GM23248 (cell line): ENCODE data around the gene LRPAP1. TPM values are rescaled to one million over a fixed set of nuclear protein-coding genes. Genes with fewer than 3 reads are reported as not detected.

ENCODE experiments used
- DNase-seq: peaks from one replicate; pipeline ENCODE4 v3.0.0-alpha.2; 2015
- H2AFZ ChIP-seq: fragments of 200-600 bp; sonication (generic); 2 replicates; pipeline ENCODE4 v1.6.1; 2016; ENCODE audit warnings: antibody characterized with exemption
- H3F3A ChIP-seq: fragments of 200-600 bp; sonication (generic); 2 replicates; pipeline ENCODE4 v1.6.1; 2016; ENCODE audit warnings: mild to moderate bottlenecking, antibody characterized with exemption, mixed run types; ENCODE audit not compliant: insufficient read depth
- H3K27ac ChIP-seq: fragments of 200-600 bp; sonication (generic); 2 replicates; pipeline ENCODE4 v1.5.1; 2016; ENCODE audit warnings: mild to moderate bottlenecking
- H3K27me3 ChIP-seq: fragments of 200-600 bp; sonication (generic); replicated peaks from 2 replicates; pipeline ENCODE4 v1.6.1; 2016; ENCODE audit warnings: mild to moderate bottlenecking; ENCODE audit not compliant: insufficient read depth
- H3K36me3 ChIP-seq: fragments of 200-600 bp; sonication (generic); 2 replicates; pipeline ENCODE4 v1.6.1; 2016; ENCODE audit warnings: low read depth, mild to moderate bottlenecking
- H3K4me1 ChIP-seq: fragments of 200-600 bp; sonication (generic); 2 replicates; pipeline ENCODE4 v1.6.1; 2016; ENCODE audit warnings: mild to moderate bottlenecking; ENCODE audit not compliant: insufficient read depth
- H3K4me2 ChIP-seq: fragments of 200-600 bp; sonication (generic); one replicate; pipeline ENCODE4 v1.6.1; 2016; ENCODE audit warnings: mild to moderate bottlenecking; ENCODE audit not compliant: unreplicated experiment
- H3K4me3 ChIP-seq: fragments of 200-600 bp; sonication (generic); 2 replicates; pipeline ENCODE4 v1.5.1; 2016; ENCODE audit warnings: mild to moderate bottlenecking
- H3K79me2 ChIP-seq: fragments of 200-600 bp; sonication (generic); 2 replicates; pipeline ENCODE4 v1.6.1; 2016; ENCODE audit warnings: mild to moderate bottlenecking; ENCODE audit not compliant: insufficient read depth
- H3K9ac ChIP-seq: fragments of 200-600 bp; sonication (generic); 2 replicates; pipeline ENCODE4 v1.6.1; 2016; ENCODE audit warnings: mild to moderate bottlenecking
- H3K9me2 ChIP-seq: fragments of 200-600 bp; sonication (generic); 2 replicates; pipeline ENCODE4 v1.6.1; 2016; ENCODE audit warnings: mixed run types, mild to moderate bottlenecking, moderate library complexity; ENCODE audit not compliant: insufficient read depth
- H3K9me3 ChIP-seq: fragments of 200-600 bp; sonication (generic); one replicate; pipeline ENCODE4 v1.6.1; 2017; ENCODE audit warnings: low read depth
- H4K20me1 ChIP-seq: fragments of 200-600 bp; sonication (generic); 2 replicates; pipeline ENCODE4 v1.6.0; 2016; ENCODE audit not compliant: insufficient read depth
- EZH2 ChIP-seq: fragments of 200-600 bp; sonication (generic); IDR thresholded peaks from 2 replicates; pipeline ENCODE4 v1.6.1; 2018; ENCODE audit warnings: antibody characterized with exemption, mild to moderate bottlenecking; ENCODE audit not compliant: insufficient read depth, poor library complexity, severe bottlenecking
- EZH2phosphoT487 ChIP-seq: fragments of 200-600 bp; sonication (generic); IDR thresholded peaks from 2 replicates; pipeline ENCODE4 v1.6.1; 2018; ENCODE audit warnings: antibody characterized with exemption, moderate library complexity, mild to moderate bottlenecking, low read depth; ENCODE audit not compliant: insufficient read depth
- WGBS, 2 experiments: methylation state at CpG; one replicate each; pipeline ENCODE4 v1.1.6; 2015 to 2017; ENCODE audit warnings: low lambda C conversion rate in 2 of 2, low coverage in 1 of 2; ENCODE audit errors: missing lambda C conversion rate in 2 of 2; 5-methylcytosine and 5-hydroxymethylcytosine counted together
- in situ Hi-C: fragments of 300-500 bp; cut with MboI; formaldehyde crosslinking; loops from 2 replicates; pipeline ENCODE4 v1.15.0; 2020
- polyA plus RNA-seq: library from polyadenylated mRNA; unstranded; fragments of >200 nt; fragmentation: Nextera tagmentation; extraction: Ambion mirVana; gene quantifications from 2 replicates; pipeline ENCODE4 v1.2.1, GENCODE V29; 2016
- total RNA-seq: library from RNA; depleted of rRNA; stranded (reverse); fragments of >200 nt; shearing (Covaris generic); gene quantifications from 2 replicates; pipeline ENCODE4 v1.2.3, GENCODE V29; 2014

The LRPAP1 gene
- total and polyA plus RNA-seq, 2 experiments from 2014 or later = 237 to 338 TPM

DNA sequence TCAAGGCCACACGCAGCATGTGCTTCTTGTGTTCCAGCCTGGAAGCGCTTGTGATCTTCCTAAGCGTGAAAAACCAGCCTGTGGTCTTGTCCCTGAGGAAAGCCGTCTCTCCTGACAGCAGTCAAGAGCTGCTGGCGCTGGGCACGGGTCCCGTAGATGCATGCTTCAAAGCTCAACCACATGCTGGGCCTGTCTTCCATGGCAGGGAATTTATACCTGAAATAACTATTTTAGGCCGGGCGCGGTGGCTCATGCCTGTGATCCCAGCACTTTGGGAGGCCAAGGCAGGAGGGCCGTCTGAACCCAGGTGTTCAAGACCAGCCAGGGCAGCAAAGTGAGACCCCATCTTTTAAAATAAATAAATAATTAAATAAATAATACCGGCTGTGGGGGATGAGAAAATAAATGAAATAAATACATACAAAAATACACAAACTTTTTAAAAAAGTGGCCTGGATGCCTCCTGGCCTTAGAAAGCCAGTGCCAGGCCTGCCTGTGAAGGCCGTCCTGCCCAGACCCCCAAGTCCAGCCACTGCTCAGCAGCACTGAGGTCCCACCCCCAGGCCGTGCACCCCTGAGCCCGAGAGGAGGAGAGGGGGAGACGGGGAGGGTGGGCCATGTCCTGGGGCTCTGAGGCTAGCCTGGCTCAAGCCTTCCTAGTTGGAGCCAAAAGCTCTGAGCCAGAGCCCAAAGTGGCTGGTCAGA is 10.4 kb downstream of the LRPAP1 start:
- Histone ChIP-seq H4K20me1 (no peaks in the 10 kb centered on the region), H3K4me3 (no peak overlapping the region), H3K9me2 (no peaks in the 10 kb centered on the region), H3K79me2 (0 out of 2 replicates have a peak, but pooled peaks cover 4% of the 10 kb centered on the region), H3K36me3 (no peaks in the 10 kb centered on the region), H3K9ac (no peak overlapping the region), H3K27ac (no peak overlapping the region), H3K9me3 (no peaks in the 10 kb centered on the region), H3K27me3 (no peaks in the 10 kb centered on the region), H3F3A (no peaks in the 10 kb centered on the region), H2AFZ (no peak overlapping the region), H3K4me2 (no peak overlapping the region), H3K4me1 (no peaks in the 10 kb centered on the region)
- TF ChIP-seq EZH2phosphoT487 (no peak), EZH2 (no peak)
- in situ Hi-C loops = no loop called here
- 96 to 98% methylated on average over 16 of the region's 16 CpGs for WGBS, 2 experiments
- DNase-seq = no peak

- no peak for DNase-seq
- in situ Hi-C loops = no loop called here
- H2AFZ ChIP-seq = no peak overlapping the region
Measured at GRCh38 chr4:3520796-3521600, 11.2 kb downstream of the LRPAP1 start.

GRCh38 chr4:3520276-3520675 is 11.9 kb downstream of the LRPAP1 start:
- Histone ChIP-seq H4K20me1 (no peaks in the 10 kb centered on the region), H3K4me1 (no peaks in the 10 kb centered on the region), H3K9me3 (no peaks in the 10 kb centered on the region), H3K9ac (no peak overlapping the region), H3K4me3 (no peak overlapping the region), H3K27ac (no peak overlapping the region), H3K36me3 (no peaks in the 10 kb centered on the region), H3K79me2 (no peaks in the 10 kb centered on the region), H3K4me2 (no peak overlapping the region), H3F3A (no peaks in the 10 kb centered on the region), H3K27me3 (no peaks in the 10 kb centered on the region), H3K9me2 (no peaks in the 10 kb centered on the region), H2AFZ (no peak overlapping the region)
- in situ Hi-C loops = no loop called here
- no peak for TF ChIP-seq EZH2
- TF ChIP-seq EZH2phosphoT487 = no peak
- 94 to 95% methylated on average over 11 of the region's 11 CpGs for WGBS, 2 experiments
- no peak for DNase-seq

More at GRCh38 chr4:3520796-3521600, 11.2 kb downstream of the LRPAP1 start:
- TF ChIP-seq EZH2phosphoT487 = no peak
- no peak for TF ChIP-seq EZH2
- WGBS, 2 experiments = 92 to 93% methylated on average over 29 of the region's 31 CpGs
- Histone ChIP-seq H3K9me3 (no peaks in the 10 kb centered on the region), H4K20me1 (no peaks in the 10 kb centered on the region), H3F3A (no peaks in the 10 kb centered on the region), H3K9me2 (no peaks in the 10 kb centered on the region), H3K9ac (no peak overlapping the region), H3K79me2 (no peaks in the 10 kb centered on the region), H3K36me3 (no peaks in the 10 kb centered on the region), H3K27me3 (no peaks in the 10 kb centered on the region), H3K4me2 (no peak overlapping the region), H3K4me3 (no peak overlapping the region), H3K27ac (no peak overlapping the region), H3K4me1 (no peaks in the 10 kb centered on the region)

- H2AFZ ChIP-seq = no peak overlapping the region
- no peak overlapping the region for H3K27ac ChIP-seq
- no peak overlapping the region for H3K4me2 ChIP-seq
- no peak overlapping the region for H3K4me3 ChIP-seq
- H3K4me1 ChIP-seq = no peaks in the 10 kb centered on the region
- no peaks in the 10 kb centered on the region for H4K20me1 ChIP-seq
- 88 to 89% methylated on average over 23 of the region's 23 CpGs for WGBS, 2 experiments
- no peaks in the 10 kb centered on the region for H3K9me3 ChIP-seq
- no peaks in the 10 kb centered on the region for H3K27me3 ChIP-seq
- H3K36me3 ChIP-seq = no peaks in the 10 kb centered on the region
- H3K79me2 ChIP-seq = no peaks in the 10 kb centered on the region
- in situ Hi-C loops = no loop called here
- TF ChIP-seq EZH2phosphoT487 = no peak
- no peak for TF ChIP-seq EZH2
- H3K9me2 ChIP-seq = no peaks in the 10 kb centered on the region
- DNase-seq = no peak
- no peaks in the 10 kb centered on the region for H3F3A ChIP-seq
- H3K9ac ChIP-seq = no peak overlapping the region
Measured at GRCh38 chr4:3519468-3520264, 12.6 kb downstream of the LRPAP1 start.
